Measurements from ENCODE around the gene TNNT2. TPM values are rescaled to one million over a fixed set of nuclear protein-coding genes. Genes with fewer than 3 reads are reported as not detected.

The TNNT2 gene
- total RNA-seq, 1 donor from 2014 or later, result 6.1 TPM

- Mint-ChIP-seq H3K4me3 (ENCODE audit: unreplicated experiment) (no peak overlapping the region), H3K9me3 (ENCODE audit: unreplicated experiment) (no peaks in the 10 kb centered on the region), H3K36me3 (ENCODE audit: low read depth, unreplicated experiment) (peaks cover 3% of the 10 kb centered on the region), H3K27me3 (ENCODE audit: low read depth, unreplicated experiment) (peaks cover 47% of the 10 kb centered on the region), H3K27ac (ENCODE audit: unreplicated experiment) (no peak overlapping the region), H3K4me1 (ENCODE audit: low read depth, unreplicated experiment) (peaks cover 7% of the 10 kb centered on the region)
- Histone ChIP-seq H3K27ac (ENCODE audit: low read depth, low read length) (no peak overlapping the region), H3K9ac (ENCODE audit: low read length) (no peak overlapping the region), H3K4me2 (ENCODE audit: low read length) (no peak overlapping the region), H3K4me1 (ENCODE audit: insufficient read depth, low read length) (no peaks in the 10 kb centered on the region), H3K27me3 (ENCODE audit: insufficient read depth, low read length) (peaks cover 2% of the 10 kb centered on the region), H3K79me2 (ENCODE audit: insufficient read depth, low read length) (no peaks in the 10 kb centered on the region), H4K20me1 (ENCODE audit: insufficient read depth, low read length) (no peaks in the 10 kb centered on the region), H2AFZ (ENCODE audit: low read depth, low read length) (no peak overlapping the region), H3K4me3 (ENCODE audit: insufficient read depth, low read depth, low read length) (no peak overlapping the region), H3K9me3 (ENCODE audit: insufficient read depth, low read depth, low read length) (no peaks in the 10 kb centered on the region), H3K36me3 (ENCODE audit: insufficient read depth, low read length) (no peaks in the 10 kb centered on the region)
- DNase-seq (ENCODE audit: low read depth) (no peak), FAIRE-seq (no peak)
- TF ChIP-seq, protein P1, sequence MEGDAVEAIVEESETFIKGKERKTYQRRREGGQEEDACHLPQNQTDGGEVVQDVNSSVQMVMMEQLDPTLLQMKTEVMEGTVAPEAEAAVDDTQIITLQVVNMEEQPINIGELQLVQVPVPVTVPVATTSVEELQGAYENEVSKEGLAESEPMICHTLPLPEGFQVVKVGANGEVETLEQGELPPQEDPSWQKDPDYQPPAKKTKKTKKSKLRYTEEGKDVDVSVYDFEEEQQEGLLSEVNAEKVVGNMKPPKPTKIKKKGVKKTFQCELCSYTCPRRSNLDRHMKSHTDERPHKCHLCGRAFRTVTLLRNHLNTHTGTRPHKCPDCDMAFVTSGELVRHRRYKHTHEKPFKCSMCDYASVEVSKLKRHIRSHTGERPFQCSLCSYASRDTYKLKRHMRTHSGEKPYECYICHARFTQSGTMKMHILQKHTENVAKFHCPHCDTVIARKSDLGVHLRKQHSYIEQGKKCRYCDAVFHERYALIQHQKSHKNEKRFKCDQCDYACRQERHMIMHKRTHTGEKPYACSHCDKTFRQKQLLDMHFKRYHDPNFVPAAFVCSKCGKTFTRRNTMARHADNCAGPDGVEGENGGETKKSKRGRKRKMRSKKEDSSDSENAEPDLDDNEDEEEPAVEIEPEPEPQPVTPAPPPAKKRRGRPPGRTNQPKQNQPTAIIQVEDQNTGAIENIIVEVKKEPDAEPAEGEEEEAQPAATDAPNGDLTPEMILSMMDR (IDR thresholded peaks at IDR 0.05; ENCODE audit: insufficient read depth, low read depth, low read length), result no peak
- no peak for TF ChIP-seq EZH2 (IDR thresholded peaks at IDR 0.05; ENCODE audit: insufficient read depth, low read length)
These were observed 14.4 kb upstream of the TNNT2 start for GRCh38 chr1:201391651-201392511.

- H3K9me3 Mint-ChIP-seq (ENCODE audit: unreplicated experiment), result no peaks in the 10 kb centered on the region
- no peaks in the 10 kb centered on the region for H3K79me2 ChIP-seq (ENCODE audit: insufficient read depth, low read length)
- H3K27ac ChIP-seq (ENCODE audit: low read depth, low read length), result no peak overlapping the region
- H3K36me3 Mint-ChIP-seq (ENCODE audit: low read depth, unreplicated experiment), result peaks cover 2% of the 10 kb centered on the region
- H3K27me3 Mint-ChIP-seq (ENCODE audit: low read depth, unreplicated experiment), result peaks cover 45% of the 10 kb centered on the region
- H3K4me3 ChIP-seq (ENCODE audit: insufficient read depth, low read depth, low read length), result no peak overlapping the region
- H3K9ac ChIP-seq (ENCODE audit: low read length), result no peak overlapping the region
- no peak overlapping the region for H3K4me3 Mint-ChIP-seq (ENCODE audit: unreplicated experiment)
- TF ChIP-seq, protein P1 (IDR thresholded peaks at IDR 0.05; ENCODE audit: insufficient read depth, low read depth, low read length), result no peak
- no peak for TF ChIP-seq EZH2 (IDR thresholded peaks at IDR 0.05; ENCODE audit: insufficient read depth, low read length)
- no peaks in the 10 kb centered on the region for H3K9me3 ChIP-seq (ENCODE audit: insufficient read depth, low read depth, low read length)
- peaks cover 2% of the 10 kb centered on the region for H3K27me3 ChIP-seq (ENCODE audit: insufficient read depth, low read length)
- H3K4me2 ChIP-seq (ENCODE audit: low read length), result no peak overlapping the region
- H3K27ac Mint-ChIP-seq (ENCODE audit: unreplicated experiment), result no peak overlapping the region
- no peaks in the 10 kb centered on the region for H3K36me3 ChIP-seq (ENCODE audit: insufficient read depth, low read length)
- H3K4me1 ChIP-seq (ENCODE audit: insufficient read depth, low read length), result no peaks in the 10 kb centered on the region
- H3K4me1 Mint-ChIP-seq (ENCODE audit: low read depth, unreplicated experiment), result peaks cover 2% of the 10 kb centered on the region
- H2AFZ ChIP-seq (ENCODE audit: low read depth, low read length), result no peak overlapping the region
- DNase-seq (ENCODE audit: low read depth), result no peak
- no peaks in the 10 kb centered on the region for H4K20me1 ChIP-seq (ENCODE audit: insufficient read depth, low read length)
- FAIRE-seq, result no peak
These were observed 13.7 kb upstream of the TNNT2 start for GRCh38 chr1:201391225-201391624.

DNA sequence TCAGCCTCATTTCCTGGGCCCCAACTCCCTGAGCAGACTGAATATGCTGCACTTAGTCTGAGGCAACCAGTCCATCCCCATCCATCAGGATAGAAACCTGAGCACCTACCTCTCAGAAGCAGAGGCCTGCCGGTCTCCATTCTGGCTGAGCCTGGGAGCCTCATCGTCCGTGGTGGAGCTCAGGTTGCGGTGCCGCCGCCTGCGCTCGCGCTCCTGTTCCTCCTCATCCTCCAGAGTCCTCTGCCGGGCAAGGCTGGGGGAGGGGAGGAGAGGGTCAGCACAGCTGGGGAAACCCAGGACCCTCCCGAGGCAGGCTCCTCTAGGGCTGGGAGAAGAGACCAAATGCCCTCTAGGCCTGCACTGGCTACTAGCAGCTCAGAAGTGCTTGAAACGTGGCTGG, 11.6 kb upstream of the TNNT2 start:
- peaks cover 2% of the 10 kb centered on the region for H3K27me3 ChIP-seq (ENCODE audit: insufficient read depth, low read length)
- H3K36me3 ChIP-seq (ENCODE audit: insufficient read depth, low read length), result no peaks in the 10 kb centered on the region
- H3K9me3 Mint-ChIP-seq (ENCODE audit: unreplicated experiment), result no peaks in the 10 kb centered on the region
- no peak for DNase-seq (ENCODE audit: low read depth)
- no peaks in the 10 kb centered on the region for H3K36me3 Mint-ChIP-seq (ENCODE audit: low read depth, unreplicated experiment)
- FAIRE-seq, result no peak
- H3K9me3 ChIP-seq (ENCODE audit: insufficient read depth, low read depth, low read length), result no peaks in the 10 kb centered on the region
- H3K4me2 ChIP-seq (ENCODE audit: low read length), result no peak overlapping the region
- H2AFZ ChIP-seq (ENCODE audit: low read depth, low read length), result no peak overlapping the region
- H3K79me2 ChIP-seq (ENCODE audit: insufficient read depth, low read length), result no peaks in the 10 kb centered on the region
- no peak overlapping the region for H3K4me3 ChIP-seq (ENCODE audit: insufficient read depth, low read depth, low read length)
- H3K4me1 Mint-ChIP-seq (ENCODE audit: low read depth, unreplicated experiment), result peaks cover 10% of the 10 kb centered on the region
- peaks cover 35% of the 10 kb centered on the region for H3K27me3 Mint-ChIP-seq (ENCODE audit: low read depth, unreplicated experiment)
- H3K9ac ChIP-seq (ENCODE audit: low read length), result no peak overlapping the region
- no peak overlapping the region for H3K27ac Mint-ChIP-seq (ENCODE audit: unreplicated experiment)
- H3K4me3 Mint-ChIP-seq (ENCODE audit: unreplicated experiment), result no peak overlapping the region
- H3K27ac ChIP-seq (ENCODE audit: low read depth, low read length), result no peak overlapping the region
- no peaks in the 10 kb centered on the region for H4K20me1 ChIP-seq (ENCODE audit: insufficient read depth, low read length)
- no peak for TF ChIP-seq EZH2 (IDR thresholded peaks at IDR 0.05; ENCODE audit: insufficient read depth, low read length)
- peaks cover 10% of the 10 kb centered on the region for H3K4me1 ChIP-seq (ENCODE audit: insufficient read depth, low read length)
